Prostate gland (tissue), 2 donors: ENCODE measurements around the gene NCF2.

ENCODE experiments used
- POLR2A ChIP-seq: fragments of 450-650 bp; IDR thresholded peaks from one replicate; pipeline ENCODE4 v1.6.1; 2016; ENCODE audit warnings: antibody characterized with exemption, mild to moderate bottlenecking
- TF ChIP-seq, protein P1 (sequence below), 4 experiments: fragments of 200-600 bp in 2 of 4; fragments of 450-650 bp in 2 of 4; sonication (generic) in 2 of 4; IDR thresholded peaks; 1 replicate in 3 of 4; 2 replicates in 1 of 4; pipeline ENCODE4 v1.5.1; 2016 to 2019; ENCODE audit warnings: antibody characterized with exemption in 4 of 4, mild to moderate bottlenecking in 2 of 4, moderate library complexity in 2 of 4

DNA sequence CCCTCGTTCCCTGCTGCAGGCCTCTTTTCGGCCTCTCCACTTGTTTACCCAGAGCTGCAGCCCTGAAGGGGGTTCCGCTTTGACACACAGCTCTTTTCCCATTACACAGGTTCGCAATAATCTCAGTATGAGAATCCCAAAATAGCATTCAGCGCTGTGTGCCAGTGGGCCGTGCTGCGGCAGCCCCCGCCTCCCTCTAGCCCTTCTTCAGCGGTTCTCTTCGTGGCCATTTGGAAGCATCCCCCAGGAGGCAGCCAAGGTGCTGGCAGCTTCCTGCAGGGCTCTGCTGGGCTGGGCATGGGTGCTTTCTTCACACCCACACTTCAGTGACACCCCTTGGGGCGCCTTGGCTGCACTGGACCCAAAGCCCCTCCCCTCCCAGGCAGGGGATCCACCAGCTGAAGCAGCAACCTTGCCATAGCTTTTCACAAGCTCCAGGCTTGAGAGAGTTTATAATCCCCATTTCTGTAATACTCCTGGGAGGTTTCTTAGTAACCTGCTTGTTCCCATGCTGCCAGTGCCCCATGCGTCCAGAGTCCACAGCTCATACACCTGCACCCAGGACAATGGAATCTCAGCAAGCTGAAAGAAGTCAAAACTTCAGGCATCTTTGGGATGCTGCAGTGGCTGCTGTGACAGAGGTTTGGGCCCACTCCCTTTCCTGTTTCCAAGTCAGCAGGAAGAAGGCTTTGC, 8.1 kb downstream of the NCF2 start:
- TF ChIP-seq, protein P1, sequence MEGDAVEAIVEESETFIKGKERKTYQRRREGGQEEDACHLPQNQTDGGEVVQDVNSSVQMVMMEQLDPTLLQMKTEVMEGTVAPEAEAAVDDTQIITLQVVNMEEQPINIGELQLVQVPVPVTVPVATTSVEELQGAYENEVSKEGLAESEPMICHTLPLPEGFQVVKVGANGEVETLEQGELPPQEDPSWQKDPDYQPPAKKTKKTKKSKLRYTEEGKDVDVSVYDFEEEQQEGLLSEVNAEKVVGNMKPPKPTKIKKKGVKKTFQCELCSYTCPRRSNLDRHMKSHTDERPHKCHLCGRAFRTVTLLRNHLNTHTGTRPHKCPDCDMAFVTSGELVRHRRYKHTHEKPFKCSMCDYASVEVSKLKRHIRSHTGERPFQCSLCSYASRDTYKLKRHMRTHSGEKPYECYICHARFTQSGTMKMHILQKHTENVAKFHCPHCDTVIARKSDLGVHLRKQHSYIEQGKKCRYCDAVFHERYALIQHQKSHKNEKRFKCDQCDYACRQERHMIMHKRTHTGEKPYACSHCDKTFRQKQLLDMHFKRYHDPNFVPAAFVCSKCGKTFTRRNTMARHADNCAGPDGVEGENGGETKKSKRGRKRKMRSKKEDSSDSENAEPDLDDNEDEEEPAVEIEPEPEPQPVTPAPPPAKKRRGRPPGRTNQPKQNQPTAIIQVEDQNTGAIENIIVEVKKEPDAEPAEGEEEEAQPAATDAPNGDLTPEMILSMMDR (IDR thresholded peaks at IDR 0.05): no peak
- TF ChIP-seq POLR2A: no peak
